ENCODE data around the gene ALAS1. TPM values are rescaled to one million over a fixed set of nuclear protein-coding genes. Genes with fewer than 3 reads are reported as not detected.

The ALAS1 gene
- total RNA-seq, 1 donor from 2014 or later, result 41.5 TPM

GRCh38 chr3:52210550-52211046, 12.6 kb downstream of the ALAS1 start:
- no peak for DNase-seq (ENCODE audit: extremely low spot score in 2 of 2)
- H3K27ac ChIP-seq, result no peak overlapping the region
- H3K9me3 ChIP-seq, result no peaks in the 10 kb centered on the region
- intact Hi-C loops (cut with DNase I), result no loop called here
- peaks cover 0 to 91% of the 10 kb centered on the region in 2 donors for H3K36me3 ChIP-seq
- H3K4me3 ChIP-seq, result no peak overlapping the region
- H3K27me3 ChIP-seq, result no peaks in the 10 kb centered on the region
- peak in 1 of 2 donors; percentile 59 for TF ChIP-seq POLR2AphosphoS5 (IDR thresholded peaks at IDR 0.05; ENCODE audit: insufficient read depth in 1 of 2, low read depth in 1 of 2)
- no peak for TF ChIP-seq POLR2A (IDR thresholded peaks at IDR 0.05)
- no peak for TF ChIP-seq CTCF (IDR thresholded peaks at IDR 0.05)
- H3K4me1 ChIP-seq, result no peaks in the 10 kb centered on the region

- TF ChIP-seq POLR2A (IDR thresholded peaks at IDR 0.05), result no peak
- TF ChIP-seq CTCF (IDR thresholded peaks at IDR 0.05), result no peak
- no peak for TF ChIP-seq POLR2AphosphoS5 (IDR thresholded peaks at IDR 0.05; ENCODE audit: insufficient read depth in 1 of 2, low read depth in 1 of 2)
- intact Hi-C loops (cut with DNase I), result no loop called here
- Histone ChIP-seq H3K9me3 (no peaks in the 10 kb centered on the region), H3K36me3 (peaks cover 0 to 86% of the 10 kb centered on the region in 2 donors), H3K4me3 (no peak overlapping the region), H3K27me3 (no peaks in the 10 kb centered on the region), H3K4me1 (peaks cover 4% of the 10 kb centered on the region), H3K27ac (no peak overlapping the region)
- DNase-seq (ENCODE audit: extremely low spot score in 2 of 2), result no peak
Observed at GRCh38 chr3:52211268-52211891, 13.4 kb downstream of the ALAS1 start.

GRCh38 chr3:52213005-52213404, 15.0 kb downstream of the ALAS1 start:
- DNase-seq (ENCODE audit: extremely low spot score in 2 of 2), result no peak
- peaks cover 0 to 70% of the 10 kb centered on the region in 2 donors for H3K36me3 ChIP-seq
- H3K4me1 ChIP-seq, result peaks cover 20% of the 10 kb centered on the region
- H3K27me3 ChIP-seq, result no peaks in the 10 kb centered on the region
- H3K27ac ChIP-seq, result no peak overlapping the region
- no peak for TF ChIP-seq CTCF (IDR thresholded peaks at IDR 0.05)
- no peak for TF ChIP-seq POLR2A (IDR thresholded peaks at IDR 0.05)
- TF ChIP-seq POLR2AphosphoS5 (IDR thresholded peaks at IDR 0.05; ENCODE audit: insufficient read depth in 1 of 2, low read depth in 1 of 2), result no peak
- no peaks in the 10 kb centered on the region for H3K9me3 ChIP-seq
- no peak overlapping the region for H3K4me3 ChIP-seq
- intact Hi-C loops (cut with DNase I), result no loop called here

GRCh38 chr3:52213901-52214300, 15.9 kb downstream of the ALAS1 start:
- peaks cover 29% of the 10 kb centered on the region for H3K4me1 ChIP-seq
- intact Hi-C loops (cut with DNase I), result no loop called here

More at GRCh38 chr3:52213901-52214300, 15.9 kb downstream of the ALAS1 start:
- DNase-seq (ENCODE audit: extremely low spot score in 2 of 2), result no peak
- TF ChIP-seq CTCF (IDR thresholded peaks at IDR 0.05), result no peak
- TF ChIP-seq POLR2A (IDR thresholded peaks at IDR 0.05), result no peak
- TF ChIP-seq POLR2AphosphoS5 (IDR thresholded peaks at IDR 0.05; ENCODE audit: insufficient read depth in 1 of 2, low read depth in 1 of 2), result no peak
- Histone ChIP-seq H3K9me3 (no peaks in the 10 kb centered on the region), H3K27ac (no peak overlapping the region), H3K27me3 (no peaks in the 10 kb centered on the region), H3K36me3 (peaks cover 0 to 61% of the 10 kb centered on the region in 2 donors), H3K4me3 (no peak overlapping the region)
